Measurements from ENCODE around the gene STRIT1.

DNA sequence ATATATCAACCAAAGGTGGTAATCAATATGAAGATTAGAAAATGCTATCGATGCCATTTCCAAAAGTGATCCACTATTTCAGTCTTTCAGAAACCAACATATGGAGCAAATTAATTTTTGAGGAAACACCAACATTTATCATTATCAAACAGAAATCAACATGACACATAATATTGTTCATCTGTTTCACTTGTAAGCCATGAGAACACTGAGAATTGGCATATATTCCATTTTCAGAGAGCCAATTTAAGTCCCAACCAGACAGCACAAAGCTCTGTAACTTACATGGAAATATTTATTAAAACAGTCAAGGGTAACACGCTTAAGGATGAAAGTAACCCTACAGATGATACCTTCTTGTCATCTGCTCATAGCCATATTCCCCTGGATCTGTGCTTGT is 37.6 kb upstream of the STRIT1 start:
- TF ChIP-seq, protein P1, sequence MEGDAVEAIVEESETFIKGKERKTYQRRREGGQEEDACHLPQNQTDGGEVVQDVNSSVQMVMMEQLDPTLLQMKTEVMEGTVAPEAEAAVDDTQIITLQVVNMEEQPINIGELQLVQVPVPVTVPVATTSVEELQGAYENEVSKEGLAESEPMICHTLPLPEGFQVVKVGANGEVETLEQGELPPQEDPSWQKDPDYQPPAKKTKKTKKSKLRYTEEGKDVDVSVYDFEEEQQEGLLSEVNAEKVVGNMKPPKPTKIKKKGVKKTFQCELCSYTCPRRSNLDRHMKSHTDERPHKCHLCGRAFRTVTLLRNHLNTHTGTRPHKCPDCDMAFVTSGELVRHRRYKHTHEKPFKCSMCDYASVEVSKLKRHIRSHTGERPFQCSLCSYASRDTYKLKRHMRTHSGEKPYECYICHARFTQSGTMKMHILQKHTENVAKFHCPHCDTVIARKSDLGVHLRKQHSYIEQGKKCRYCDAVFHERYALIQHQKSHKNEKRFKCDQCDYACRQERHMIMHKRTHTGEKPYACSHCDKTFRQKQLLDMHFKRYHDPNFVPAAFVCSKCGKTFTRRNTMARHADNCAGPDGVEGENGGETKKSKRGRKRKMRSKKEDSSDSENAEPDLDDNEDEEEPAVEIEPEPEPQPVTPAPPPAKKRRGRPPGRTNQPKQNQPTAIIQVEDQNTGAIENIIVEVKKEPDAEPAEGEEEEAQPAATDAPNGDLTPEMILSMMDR (conservative IDR thresholded peaks at IDR 0.05; ENCODE audit: low read length): no peak
- TF ChIP-seq EZH2phosphoT487 (IDR thresholded peaks at IDR 0.05; ENCODE audit: borderline replicate concordance, low read depth, low read length): no peak

All from OCI-LY7 (cell line).